HCT116 (cell line): ENCODE data around the gene SMPDL3B.

Source experiments
- POLR2A ChIP-seq: IDR thresholded peaks from 2 replicates; pipeline ENCODE4 v1.7.0; 2011; ENCODE audit warnings: borderline replicate concordance; ENCODE audit not compliant: insufficient read depth, insufficient read length; ENCODE audit errors: extremely low read depth
- TF ChIP-seq, protein P1 (sequence below), 3 experiments: fragments of 200-600 bp in 1 of 3; sonication (generic) in 1 of 3; IDR thresholded peaks in 2 of 3; conservative IDR thresholded peaks in 1 of 3; 2 replicates each; pipeline ENCODE4 v1.5.1; 2012 to 2017; ENCODE audit warnings: low read depth in 2 of 3, low read length in 2 of 3, antibody characterized with exemption in 1 of 3, borderline replicate concordance in 1 of 3, control low read depth in 1 of 3, mild to moderate bottlenecking in 1 of 3, mixed read lengths in 1 of 3, mixed run types in 1 of 3, moderate library complexity in 1 of 3; ENCODE audit not compliant: insufficient read depth in 1 of 3

DNA sequence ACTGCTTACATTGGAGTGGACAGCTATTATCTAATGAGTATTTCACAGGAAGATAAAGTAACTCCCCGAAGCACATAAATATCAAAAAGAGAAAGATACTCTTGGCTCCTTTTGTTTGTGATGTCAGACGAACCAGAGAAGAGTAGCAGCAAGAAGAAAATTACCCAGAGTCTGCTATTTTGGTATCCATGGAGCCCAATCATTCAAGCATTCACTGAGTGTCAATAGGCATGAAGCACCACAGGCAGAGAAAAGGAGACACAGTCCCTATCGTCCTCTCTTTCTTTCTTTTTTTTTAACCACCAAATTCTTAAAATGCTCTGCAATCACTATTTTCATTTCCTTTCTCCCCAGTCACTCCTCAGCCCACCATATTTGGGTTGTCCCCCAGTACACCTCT is 40.3 kb upstream of the SMPDL3B start:
- TF ChIP-seq, protein P1, sequence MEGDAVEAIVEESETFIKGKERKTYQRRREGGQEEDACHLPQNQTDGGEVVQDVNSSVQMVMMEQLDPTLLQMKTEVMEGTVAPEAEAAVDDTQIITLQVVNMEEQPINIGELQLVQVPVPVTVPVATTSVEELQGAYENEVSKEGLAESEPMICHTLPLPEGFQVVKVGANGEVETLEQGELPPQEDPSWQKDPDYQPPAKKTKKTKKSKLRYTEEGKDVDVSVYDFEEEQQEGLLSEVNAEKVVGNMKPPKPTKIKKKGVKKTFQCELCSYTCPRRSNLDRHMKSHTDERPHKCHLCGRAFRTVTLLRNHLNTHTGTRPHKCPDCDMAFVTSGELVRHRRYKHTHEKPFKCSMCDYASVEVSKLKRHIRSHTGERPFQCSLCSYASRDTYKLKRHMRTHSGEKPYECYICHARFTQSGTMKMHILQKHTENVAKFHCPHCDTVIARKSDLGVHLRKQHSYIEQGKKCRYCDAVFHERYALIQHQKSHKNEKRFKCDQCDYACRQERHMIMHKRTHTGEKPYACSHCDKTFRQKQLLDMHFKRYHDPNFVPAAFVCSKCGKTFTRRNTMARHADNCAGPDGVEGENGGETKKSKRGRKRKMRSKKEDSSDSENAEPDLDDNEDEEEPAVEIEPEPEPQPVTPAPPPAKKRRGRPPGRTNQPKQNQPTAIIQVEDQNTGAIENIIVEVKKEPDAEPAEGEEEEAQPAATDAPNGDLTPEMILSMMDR (IDR thresholded peaks at IDR 0.05 in 2 of 3, conservative IDR thresholded peaks at IDR 0.05 in 1 of 3; ENCODE audit: borderline replicate concordance in 1 of 3, insufficient read depth in 1 of 3, low read depth in 2 of 3, low read length in 2 of 3), result no peak
- no peak for TF ChIP-seq POLR2A
